HG03565 (cell line): ENCODE results near the gene FCN2.
"Not testable (repeated sequence)": the region's sequence is repeated elsewhere in the genome, so short reads cannot be mapped to it uniquely, and the experiment has no call there.

ENCODE experiments used
- ATAC-seq: cut with Tn5 transposase; IDR thresholded peaks from one replicate; pipeline ENCODE4 v1.9.1; 2021; ENCODE audit warnings: mild to moderate bottlenecking, moderate library complexity; ENCODE audit not compliant: unreplicated experiment

FCN2 gene

DNA sequence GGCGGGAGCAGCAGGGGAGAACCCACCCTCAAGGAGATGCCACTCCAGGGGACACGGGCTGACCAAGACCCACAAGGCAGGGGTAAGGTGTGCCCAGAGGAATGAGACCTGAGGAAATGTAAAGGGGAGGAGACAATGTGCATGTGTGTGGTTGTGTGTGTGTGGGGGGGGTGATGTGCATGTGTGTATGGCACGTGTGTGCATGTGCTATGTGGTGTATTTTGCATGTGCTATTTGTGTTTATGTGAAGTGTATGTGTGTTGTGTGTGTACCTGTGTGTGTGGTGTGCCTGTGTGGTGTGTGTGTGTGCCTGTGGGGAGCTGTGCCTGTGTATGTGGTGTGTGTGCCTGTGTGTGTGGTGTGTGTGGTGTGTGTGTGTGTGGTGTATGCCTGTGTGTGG lies 33.5 kb upstream of the FCN2 start:
- ATAC-seq, result no peak

DNA sequence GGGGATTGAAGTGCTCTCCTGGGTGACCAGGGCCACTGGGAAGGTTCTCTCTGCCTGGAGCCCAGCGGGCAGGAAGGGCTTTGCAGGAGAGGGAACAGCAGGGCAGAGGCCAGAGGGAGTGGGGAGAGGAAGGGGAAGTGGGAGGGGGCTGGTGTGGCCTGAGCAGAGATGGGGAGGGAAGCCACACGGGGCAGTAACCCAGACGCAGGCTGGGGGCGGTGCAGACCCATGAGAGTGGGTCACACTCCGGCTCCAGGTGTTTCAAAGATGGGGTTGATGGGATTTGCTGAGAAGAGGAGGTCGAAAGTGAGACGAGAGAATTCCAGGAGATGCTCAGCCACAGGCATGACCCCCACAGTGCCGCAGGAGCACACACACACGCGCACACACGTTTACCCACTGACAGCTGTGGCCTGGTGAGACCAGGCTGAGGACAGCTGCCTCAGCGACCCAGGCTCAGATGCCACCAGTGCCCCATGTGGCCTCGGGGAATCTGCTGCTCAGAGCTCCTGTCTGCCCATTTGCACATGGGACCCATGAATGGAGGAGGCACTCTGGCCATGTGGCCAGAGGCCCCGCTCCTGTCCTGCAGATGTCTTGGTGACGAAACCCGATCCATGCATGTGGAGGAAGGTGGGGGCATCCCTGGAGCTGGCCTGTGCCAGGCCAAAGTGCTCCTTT lies 32.7 kb upstream of the FCN2 start:
- ATAC-seq, result no peak

DNA sequence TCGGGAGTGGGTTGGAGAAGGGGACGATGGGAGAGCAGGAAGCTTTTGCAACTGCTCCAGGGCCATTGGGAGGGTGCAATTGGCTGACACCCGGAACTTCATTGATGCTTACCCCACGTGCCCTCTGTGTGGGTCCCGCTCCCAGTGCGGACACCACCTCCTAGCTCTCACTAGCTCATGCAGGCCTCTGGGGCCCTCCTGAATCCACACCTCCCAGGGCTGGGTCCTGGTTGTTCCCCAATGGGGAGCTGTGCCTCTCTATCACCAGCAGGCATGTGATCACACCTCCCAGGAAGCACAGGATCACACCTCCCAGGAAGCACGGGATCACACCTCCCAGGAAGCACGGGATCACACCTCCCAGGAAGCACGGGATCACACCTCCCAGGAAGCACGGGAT lies 32.1 kb upstream of the FCN2 start:
- no peak for ATAC-seq

DNA sequence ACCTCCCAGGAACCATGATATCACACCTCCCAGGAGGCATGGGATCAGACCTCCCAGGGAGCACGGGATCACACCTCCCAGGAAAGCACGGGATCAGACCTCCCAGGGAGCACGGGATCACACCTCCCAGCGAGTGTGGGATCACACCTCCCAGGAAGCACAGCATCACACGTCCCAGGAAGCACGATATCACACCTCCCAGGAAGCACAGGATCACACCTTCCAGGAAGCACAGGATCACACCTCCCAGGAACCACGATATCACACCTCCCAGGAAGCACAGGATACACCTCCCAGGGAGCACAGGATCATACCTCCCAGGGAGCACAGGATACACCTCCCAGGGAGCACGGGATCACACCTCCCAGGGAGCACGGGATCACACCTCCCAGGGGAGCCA lies 30.0 kb upstream of the FCN2 start:
- ATAC-seq, result no peak

DNA sequence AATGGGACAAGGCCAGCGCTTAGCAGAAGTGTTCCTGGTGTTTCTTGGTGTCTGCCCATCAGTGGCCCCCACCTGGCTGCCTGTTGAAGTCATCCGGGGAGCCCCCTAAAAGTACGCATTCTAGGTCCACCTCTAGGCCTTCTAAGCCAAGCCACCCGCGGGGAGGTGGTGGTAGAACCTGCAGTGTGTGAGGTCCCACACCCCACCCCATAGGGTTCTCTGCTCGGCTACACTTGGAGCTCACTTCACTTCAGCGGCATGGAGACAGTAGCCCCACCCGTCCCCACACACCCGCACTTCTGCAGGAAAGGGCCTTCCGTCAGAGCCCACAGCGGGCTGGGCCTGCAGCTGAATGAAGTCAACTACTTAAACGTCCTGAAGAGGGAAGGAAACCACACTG lies 29.6 kb upstream of the FCN2 start:
- no peak for ATAC-seq

DNA sequence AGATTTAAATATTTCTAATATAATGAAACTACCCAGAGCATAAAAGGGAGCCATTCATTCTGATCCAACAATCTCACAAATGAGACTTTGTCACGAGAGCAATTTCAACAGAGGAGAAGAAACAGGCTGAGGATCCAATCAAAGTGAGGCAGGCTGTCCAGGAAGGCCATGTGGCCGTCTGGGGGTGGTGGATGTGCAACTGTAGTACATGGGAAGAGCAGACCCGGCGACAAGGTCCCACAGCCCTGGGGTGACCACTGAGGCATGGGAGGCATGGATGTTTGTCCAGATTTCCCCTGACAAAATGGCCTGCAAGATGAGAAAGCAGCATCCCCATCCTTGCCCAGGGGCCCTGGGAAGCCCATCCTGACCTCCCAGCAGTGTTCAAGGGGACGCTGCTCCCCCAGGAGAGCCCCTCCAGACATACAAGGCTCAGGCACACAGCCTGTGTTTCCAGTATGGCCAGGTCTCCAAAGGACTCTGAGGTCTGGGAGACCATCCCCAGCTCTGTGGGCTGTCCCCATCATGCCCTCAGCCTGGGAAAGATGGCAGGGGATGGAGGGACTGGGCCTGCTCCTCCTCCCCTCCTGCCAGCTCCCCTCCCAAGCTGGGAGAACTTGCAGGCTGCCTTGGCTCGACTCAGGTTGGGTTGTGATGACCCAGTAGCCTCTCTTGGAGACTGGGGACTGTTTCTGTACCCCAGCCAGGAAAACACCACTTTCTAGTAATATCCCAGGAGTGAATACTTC lies 27.5 kb upstream of the FCN2 start:
- no peak for ATAC-seq

DNA sequence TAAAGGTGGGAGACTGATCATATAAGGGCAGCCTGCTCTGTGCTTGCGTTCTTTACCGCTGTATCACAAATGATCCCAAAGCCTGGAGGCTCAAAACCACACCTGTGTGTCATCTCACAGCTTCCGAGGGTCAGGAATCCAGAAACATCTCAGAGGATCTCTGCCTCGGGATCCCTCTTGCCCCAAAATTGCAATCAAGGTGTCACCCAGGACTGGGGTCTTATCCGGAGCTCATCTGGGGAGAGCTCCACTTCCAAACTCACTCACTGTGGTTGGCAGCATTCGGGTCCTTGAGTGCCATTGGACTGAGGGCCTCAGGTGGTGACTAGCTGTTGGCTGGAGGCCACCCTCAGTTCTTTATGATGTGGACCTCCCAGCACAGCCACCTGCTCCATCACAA lies 26.7 kb upstream of the FCN2 start:
- ATAC-seq, result no peak

DNA sequence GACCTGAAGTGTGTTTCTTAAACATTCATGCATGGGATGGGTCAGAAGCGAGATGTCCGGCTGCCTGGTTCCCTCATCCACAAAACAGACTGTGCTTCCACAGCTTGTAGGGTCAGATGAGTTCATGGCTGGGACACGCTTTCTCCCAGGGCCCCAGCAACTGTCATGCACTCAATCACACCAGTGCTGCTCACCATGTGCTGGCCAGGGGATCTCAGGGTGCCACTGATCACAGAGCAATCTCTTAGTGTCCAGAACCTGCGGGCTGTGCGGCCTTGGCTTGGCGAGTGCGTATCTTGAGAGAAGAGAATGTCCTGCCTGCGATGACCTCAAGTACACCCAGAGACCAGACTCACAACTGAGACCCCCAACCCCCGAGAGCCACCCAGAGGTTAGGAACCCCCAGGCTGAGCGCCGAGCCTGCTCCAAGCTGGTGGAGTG lies 26.0 kb upstream of the FCN2 start:
- ATAC-seq, result no peak

DNA sequence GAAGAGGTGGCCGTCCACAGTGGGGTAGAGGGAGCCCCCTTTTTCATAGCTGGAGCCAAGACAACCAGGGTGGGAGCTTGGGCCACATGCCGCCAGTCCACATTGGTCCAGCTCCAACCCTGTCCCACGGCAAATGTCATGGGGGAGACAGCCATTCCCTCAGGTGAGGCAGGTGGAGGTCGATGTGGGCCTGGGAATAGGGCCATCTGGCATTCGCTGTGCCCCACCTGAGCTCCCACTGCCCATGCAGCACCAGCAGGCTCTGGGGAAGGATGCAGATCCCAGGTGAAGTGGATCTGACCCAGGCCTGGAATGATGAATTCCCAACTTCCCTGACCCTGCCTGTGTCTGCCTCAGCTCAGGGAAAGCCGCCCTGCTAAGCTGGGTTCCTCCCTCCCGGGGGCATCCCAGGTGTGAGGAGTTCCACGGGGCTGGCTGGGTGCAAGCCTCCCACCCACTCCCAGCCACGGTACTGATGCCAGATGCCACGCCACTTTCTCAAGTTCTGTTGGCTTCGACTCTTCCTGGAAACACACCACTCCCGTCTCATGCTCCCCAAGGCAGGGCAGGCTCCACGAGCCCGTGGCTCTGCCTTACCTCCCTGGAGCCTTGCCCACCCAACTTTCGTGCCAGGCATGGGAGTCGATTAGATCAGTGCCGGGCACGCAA lies 25.2 kb upstream of the FCN2 start:
- ATAC-seq, result no peak

DNA sequence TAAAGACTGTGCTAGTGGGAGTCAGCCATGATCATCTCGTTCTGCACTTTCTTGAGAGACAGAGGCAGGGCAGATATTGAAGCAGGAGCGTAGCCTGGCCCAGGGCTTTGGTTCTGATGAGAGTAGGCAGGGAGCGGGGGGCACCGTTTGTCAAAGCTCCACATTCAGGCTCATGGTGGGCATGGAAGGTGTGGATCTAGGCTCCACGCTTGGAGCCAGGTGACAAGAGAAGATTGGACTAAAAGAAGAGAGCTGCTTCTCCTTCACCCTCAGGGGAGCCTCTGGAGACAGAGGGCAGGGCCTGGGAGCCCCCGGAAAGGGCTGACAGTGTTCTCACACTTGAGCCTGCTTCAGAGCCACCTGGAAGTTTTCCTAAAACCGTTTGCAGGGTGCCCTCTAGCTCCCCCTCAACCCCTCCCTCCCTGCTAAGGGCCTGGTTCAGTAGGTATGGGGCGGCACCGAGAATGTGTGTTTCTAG lies 24.7 kb upstream of the FCN2 start:
- ATAC-seq, result no peak

DNA sequence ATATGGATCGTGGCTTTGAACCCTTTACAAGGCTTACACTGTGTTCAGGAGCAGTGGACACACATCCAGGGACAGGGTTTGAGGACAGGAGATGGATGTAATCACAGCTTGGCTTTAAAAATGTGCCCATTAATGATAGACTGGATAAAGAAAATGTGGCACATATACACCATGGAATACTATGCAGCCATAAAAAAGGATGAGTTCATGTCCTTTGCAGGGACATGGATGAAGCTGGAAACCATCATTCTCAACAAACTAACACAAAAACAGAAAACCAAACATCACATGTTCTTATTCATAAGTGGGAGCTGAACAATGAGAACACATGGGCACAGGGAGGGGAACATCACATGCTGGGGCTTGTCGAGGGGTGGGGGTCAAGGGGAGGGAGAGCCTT lies 23.2 kb upstream of the FCN2 start:
- ATAC-seq, result not testable (repeated sequence)

DNA sequence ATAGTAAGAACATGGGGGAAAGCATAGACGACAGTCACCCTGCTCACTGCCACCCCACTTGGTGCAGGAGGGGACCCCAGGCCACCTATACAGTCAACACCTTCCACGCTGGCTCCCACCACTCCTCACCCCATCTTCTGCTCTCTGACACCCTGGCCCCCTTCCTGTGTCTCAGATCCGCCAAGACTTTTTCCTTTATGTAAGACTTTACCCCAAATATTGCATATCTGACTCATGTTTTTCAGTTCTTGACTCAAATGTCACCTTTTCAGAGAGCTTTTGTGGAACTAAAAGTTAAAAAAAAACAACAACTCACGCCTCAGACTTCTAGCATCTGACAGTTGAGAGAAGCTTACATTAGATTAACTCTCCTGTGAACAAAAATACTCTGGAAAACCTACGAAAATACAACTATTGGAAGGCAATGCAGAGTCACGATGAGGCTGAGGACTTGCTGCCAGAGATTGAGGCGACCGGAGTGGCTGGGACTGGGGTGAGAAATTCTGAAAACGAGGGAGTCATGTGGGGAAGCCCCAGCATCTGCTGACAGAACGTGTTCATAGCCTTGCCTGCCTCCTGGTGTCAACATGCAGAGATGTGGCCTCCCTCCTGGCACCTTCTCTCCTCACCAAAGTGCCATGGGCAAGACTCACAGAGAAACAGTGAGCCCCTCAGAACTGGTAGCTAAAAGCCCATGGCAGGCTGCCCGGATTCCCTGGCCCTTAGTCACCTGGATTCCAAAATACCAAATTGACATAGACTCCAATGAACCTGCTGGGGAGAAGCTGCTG lies 22.4 kb upstream of the FCN2 start:
- ATAC-seq, result peak; percentile 82

DNA sequence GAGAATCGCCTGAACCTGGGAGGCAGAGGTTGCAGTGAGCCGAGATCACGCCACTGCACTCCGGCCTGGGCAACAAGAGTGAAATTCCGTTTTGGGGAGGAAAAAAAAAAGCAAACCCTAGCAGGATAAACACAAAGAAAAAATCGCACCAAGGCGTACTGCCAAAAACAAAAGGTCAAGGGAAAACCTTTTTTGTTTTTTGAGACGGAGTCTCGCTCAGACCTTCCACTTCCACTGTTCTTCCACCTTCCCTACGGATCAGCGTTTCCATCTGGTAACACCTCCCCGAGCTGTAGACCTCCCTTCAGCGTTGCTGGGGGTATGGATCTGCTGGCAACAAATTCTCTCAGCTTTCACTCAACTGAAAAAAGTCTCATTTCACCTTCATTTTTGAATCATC lies 20.1 kb upstream of the FCN2 start:
- ATAC-seq, result no peak

DNA sequence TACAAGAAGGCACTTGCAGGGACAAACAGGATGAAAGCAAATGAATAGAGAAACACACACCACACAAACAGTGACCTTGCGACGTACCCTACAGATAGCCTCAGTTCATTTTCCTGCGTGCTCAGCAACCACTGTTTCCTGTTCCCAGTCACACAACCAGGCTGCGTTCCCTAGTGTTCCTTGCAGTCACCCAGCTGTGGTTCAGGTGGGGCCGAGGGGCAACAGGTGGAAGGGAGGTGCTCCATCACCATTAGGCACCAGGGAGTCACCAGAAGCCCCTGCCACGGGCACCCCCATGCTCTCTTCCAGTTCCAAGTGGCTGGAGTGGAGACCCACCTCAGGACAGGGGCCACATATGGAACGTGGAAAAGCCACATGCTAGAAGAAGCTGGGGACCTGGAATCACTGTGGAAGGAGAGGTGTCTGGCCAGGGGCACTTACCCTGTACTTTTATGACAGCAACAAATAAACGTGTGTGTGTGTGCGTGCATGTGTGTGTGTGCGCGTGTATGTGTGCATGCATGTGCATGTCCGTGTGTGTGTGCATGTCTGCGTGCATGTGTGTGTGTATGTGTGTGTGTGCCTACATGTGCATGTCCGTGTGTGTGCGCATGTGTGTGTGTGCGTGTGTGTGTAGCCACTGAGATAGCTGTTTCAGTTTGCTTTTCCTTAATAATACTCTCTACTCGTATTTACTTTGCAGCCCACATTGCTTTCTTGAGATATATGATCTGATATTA lies 18.8 kb upstream of the FCN2 start:
- ATAC-seq, result no peak

DNA sequence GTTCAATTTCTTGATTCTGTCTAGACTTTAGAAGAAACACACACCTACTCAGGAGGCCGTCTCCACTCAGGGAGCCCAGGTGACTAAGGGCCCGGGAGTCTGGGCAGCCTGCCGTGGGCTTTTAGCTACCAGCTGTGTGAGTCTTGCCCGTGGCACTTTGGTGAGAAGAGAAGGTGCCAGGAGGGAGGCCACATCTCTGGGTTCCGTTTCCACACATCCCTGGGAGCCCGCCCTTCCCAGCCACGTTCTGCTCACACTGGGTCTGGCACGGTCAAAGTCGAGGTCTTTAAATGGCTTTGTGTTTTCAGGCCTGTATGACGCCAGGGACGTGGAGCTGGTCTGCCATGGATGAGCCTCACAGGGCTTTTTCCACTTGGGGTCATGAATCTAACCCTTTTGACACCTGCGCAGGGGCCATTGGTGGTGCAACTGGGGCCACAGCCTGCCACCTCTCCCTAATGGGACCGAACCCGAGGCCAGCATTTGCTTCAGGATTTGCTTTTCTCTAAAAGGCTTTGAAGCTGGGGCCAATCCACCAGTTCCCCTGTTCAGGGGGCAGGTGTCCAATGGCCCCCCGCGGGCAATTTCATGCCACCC lies 17.2 kb upstream of the FCN2 start:
- no peak for ATAC-seq

DNA sequence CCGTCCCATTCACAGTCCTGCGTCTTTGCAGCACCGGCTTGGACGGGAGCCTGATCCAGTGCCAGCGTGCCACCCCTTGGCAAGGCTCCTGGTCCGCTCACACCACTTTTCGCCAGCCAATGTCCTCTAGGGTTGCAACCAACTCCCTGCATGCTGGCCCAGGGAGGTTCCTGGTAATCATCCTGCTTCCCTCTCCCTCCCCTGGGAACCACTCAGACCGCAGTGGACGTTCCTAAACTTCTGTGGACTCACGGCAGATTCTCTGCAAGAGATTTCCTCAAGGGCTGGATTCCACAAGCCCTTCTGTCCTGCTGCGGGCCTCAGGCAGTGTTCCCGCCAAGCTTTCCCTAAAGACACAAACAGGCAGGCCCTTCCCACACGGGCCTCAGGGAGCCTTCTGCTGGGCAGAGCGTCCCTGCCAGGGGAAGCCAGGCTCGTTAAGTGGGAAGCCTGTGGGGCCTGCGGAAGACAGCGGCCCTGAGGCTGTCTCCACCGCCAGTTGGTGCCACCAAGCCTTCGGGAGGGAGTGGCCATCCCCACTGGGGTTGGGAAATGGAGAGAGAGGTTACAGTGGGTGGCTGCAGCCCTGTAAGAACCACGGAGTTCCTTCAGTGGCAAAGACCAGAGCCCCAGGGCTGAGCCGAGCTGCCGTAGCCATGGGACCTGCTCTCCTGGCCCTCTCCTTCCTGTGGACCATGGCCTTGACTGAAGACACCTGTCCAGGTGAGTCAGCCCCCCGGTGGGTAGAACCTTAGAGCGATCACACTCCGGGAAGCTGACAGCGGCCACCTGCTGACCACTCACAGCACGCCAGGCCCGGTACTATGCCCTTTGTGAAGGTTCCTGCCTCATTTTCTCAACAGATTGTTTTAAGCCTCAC lies 16.4 kb upstream of the FCN2 start:
- ATAC-seq, result no peak

DNA sequence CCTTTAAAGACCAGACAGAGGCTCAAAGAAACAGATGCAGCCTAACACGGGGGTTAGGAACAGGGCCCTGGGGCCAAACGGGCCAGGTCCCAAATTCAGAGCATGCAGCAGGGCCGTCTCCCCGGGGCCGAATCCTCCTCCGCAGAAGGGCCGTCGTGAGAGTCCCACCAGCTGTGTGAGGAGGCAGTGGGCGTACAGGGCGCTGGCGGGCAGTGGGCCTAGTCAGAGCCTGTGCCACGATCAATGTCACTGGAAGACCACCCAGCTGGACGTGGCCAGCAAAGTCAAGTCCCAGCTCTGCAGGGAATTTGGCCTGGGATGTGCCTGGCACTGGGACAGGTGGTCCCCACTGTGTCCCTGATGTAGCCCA lies 15.8 kb upstream of the FCN2 start:
- ATAC-seq, result no peak

DNA sequence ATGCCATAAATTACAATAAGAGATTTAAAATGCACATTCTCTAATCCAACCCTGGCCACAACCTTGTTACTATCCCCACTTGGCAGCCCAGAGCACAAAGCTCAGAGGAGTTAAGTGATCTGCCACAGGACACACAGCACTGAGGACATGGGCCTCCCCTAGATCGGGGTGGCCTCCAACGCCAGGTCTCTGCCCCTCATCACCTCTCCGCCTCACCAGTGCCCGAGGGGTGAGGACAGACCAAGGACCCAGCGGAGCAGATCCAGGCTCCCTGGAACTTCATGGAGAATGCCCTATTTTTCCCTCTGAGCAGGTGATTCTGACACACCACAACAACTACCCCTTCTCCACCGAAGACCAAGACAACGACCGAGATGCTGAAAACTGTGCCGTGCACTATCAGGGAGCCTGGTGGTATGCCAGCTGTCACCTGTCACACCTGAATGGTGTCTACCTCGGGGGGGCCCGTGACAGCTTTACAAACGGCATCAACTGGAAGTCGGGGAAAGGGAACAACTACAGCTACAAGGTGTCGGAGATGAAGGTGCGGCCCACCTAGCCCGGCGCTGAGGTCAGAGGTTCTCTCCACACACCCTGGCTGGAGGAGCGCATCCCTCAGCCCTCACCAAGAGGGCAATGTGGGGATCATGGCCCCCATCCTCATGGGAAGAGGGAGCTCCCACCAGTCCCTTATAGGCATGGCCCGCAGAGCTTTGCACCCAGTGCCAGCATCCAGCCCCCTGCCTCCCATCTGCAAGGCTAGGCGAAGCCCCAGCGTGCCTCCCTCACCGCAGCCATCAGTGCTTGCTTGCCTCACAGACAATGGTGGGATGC lies 12.5 kb upstream of the FCN2 start:
- ATAC-seq, result no peak
